Neuron (in vitro differentiated cells): ENCODE measurements around the gene EXOC3L1.

Source experiments
- H2AFZ ChIP-seq: one replicate; pipeline ENCODE4 v1.6.1; 2013; ENCODE audit warnings: low read depth, mild to moderate bottlenecking, inconsistent platforms, low read length, moderate library complexity
- H3K27me3 ChIP-seq: one replicate; pipeline ENCODE4 v1.6.1; 2013; ENCODE audit warnings: low read length; ENCODE audit not compliant: insufficient read depth
- H3K36me3 ChIP-seq: one replicate; pipeline ENCODE4 v1.6.1; 2013; ENCODE audit warnings: low read length; ENCODE audit not compliant: insufficient read depth
- H3K4me1 ChIP-seq: one replicate; pipeline ENCODE4 v1.6.1; 2013; ENCODE audit warnings: low read length; ENCODE audit not compliant: insufficient read depth
- H3K4me3 ChIP-seq: 2 replicates; pipeline ENCODE4 v1.5.1; 2013; ENCODE audit warnings: mild to moderate bottlenecking, low read length, moderate library complexity
- H3K9me3 ChIP-seq: one replicate; pipeline ENCODE4 v1.6.1; 2013; ENCODE audit warnings: low read length

EXOC3L1 gene

GRCh38 chr16:67199011-67199807 is 9.3 kb upstream of the EXOC3L1 start, which contains the start of gene ELMO3:
Gene ELMO3 (plus strand): TSS chr16:67199131. CDS start chr16:67199327, 196 bp downstream.
- Histone ChIP-seq H3K4me3 (no peak within 1 kb of the TSS), H3K4me1 (no peaks in the 10 kb centered on the region), H2AFZ (no peak within 1 kb of the TSS), H3K9me3 (no peaks in the 10 kb centered on the region), H3K27me3 (no peaks in the 10 kb centered on the region), H3K36me3 (peaks cover 78% of the 10 kb centered on the region)

- Histone ChIP-seq H3K4me3 (no peak overlapping the region), H3K36me3 (peaks cover 76% of the 10 kb centered on the region)
Observed at GRCh38 chr16:67198238-67198734, 8.3 kb upstream of the EXOC3L1 start.

GRCh38 chr16:67197704-67198103 is 7.8 kb upstream of the EXOC3L1 start:
- no peak overlapping the region for H3K4me3 ChIP-seq
- peaks cover 72% of the 10 kb centered on the region for H3K36me3 ChIP-seq
- no peaks in the 10 kb centered on the region for H3K27me3 ChIP-seq
- H2AFZ ChIP-seq, result no peak overlapping the region
- no peaks in the 10 kb centered on the region for H3K9me3 ChIP-seq
- peaks cover 10% of the 10 kb centered on the region for H3K4me1 ChIP-seq

More at GRCh38 chr16:67198238-67198734, 8.3 kb upstream of the EXOC3L1 start:
- H3K27me3 ChIP-seq, result no peaks in the 10 kb centered on the region
- no peaks in the 10 kb centered on the region for H3K9me3 ChIP-seq
- H3K4me1 ChIP-seq, result peaks cover 4% of the 10 kb centered on the region
- no peak overlapping the region for H2AFZ ChIP-seq

GRCh38 chr16:67196881-67197280 is 6.9 kb upstream of the EXOC3L1 start:
- Histone ChIP-seq H3K27me3 (no peaks in the 10 kb centered on the region), H3K4me1 (peaks cover 13% of the 10 kb centered on the region), H3K36me3 (peaks cover 69% of the 10 kb centered on the region), H2AFZ (no peak overlapping the region), H3K4me3 (no peak overlapping the region), H3K9me3 (no peaks in the 10 kb centered on the region)

GRCh38 chr16:67195676-67196075 is 5.7 kb upstream of the EXOC3L1 start:
- H3K4me1 ChIP-seq, result peaks cover 18% of the 10 kb centered on the region
- no peaks in the 10 kb centered on the region for H3K9me3 ChIP-seq
- no peaks in the 10 kb centered on the region for H3K27me3 ChIP-seq
- peaks cover 61% of the 10 kb centered on the region for H3K36me3 ChIP-seq
- no peak overlapping the region for H3K4me3 ChIP-seq
- H2AFZ ChIP-seq, result no peak overlapping the region

- H3K36me3 ChIP-seq, result peaks cover 57% of the 10 kb centered on the region
- H3K9me3 ChIP-seq, result no peaks in the 10 kb centered on the region
- no peak overlapping the region for H2AFZ ChIP-seq
- no peak overlapping the region for H3K4me3 ChIP-seq
- H3K27me3 ChIP-seq, result no peaks in the 10 kb centered on the region
- peaks cover 18% of the 10 kb centered on the region for H3K4me1 ChIP-seq
Observed at GRCh38 chr16:67194260-67194659, 4.3 kb upstream of the EXOC3L1 start.

GRCh38 chr16:67193536-67193935 is 3.6 kb upstream of the EXOC3L1 start:
- no peaks in the 10 kb centered on the region for H3K9me3 ChIP-seq
- peak overlapping the region; percentile 94 for H3K4me3 ChIP-seq
- H3K27me3 ChIP-seq, result no peaks in the 10 kb centered on the region
- no peak overlapping the region for H2AFZ ChIP-seq
- peaks cover 50% of the 10 kb centered on the region for H3K36me3 ChIP-seq
- H3K4me1 ChIP-seq, result peaks cover 18% of the 10 kb centered on the region

GRCh38 chr16:67192781-67193361 is 2.9 kb upstream of the EXOC3L1 start:
- Histone ChIP-seq H3K9me3 (no peaks in the 10 kb centered on the region), H3K4me1 (peaks cover 18% of the 10 kb centered on the region), H3K4me3 (peak overlapping the region; percentile 94), H2AFZ (no peak overlapping the region), H3K27me3 (no peaks in the 10 kb centered on the region), H3K36me3 (peaks cover 43% of the 10 kb centered on the region)

GRCh38 chr16:67191995-67192681 is 2.2 kb upstream of the EXOC3L1 start, which contains the start of gene E2F4:
Gene E2F4 (plus strand): TSS chr16:67192155. CDS start chr16:67192228, 73 bp downstream.
- peaks cover 36% of the 10 kb centered on the region for H3K36me3 ChIP-seq
- no peaks in the 10 kb centered on the region for H3K9me3 ChIP-seq
- H2AFZ ChIP-seq, result no peak within 1 kb of the TSS
- H3K4me1 ChIP-seq, result peaks cover 18% of the 10 kb centered on the region
- H3K27me3 ChIP-seq, result no peaks in the 10 kb centered on the region
- H3K4me3 ChIP-seq, result peak within 1 kb of the TSS; percentile 94

- Histone ChIP-seq H3K9me3 (no peaks in the 10 kb centered on the region), H3K4me3 (peak overlapping the region; percentile 94), H3K27me3 (no peaks in the 10 kb centered on the region), H3K4me1 (peaks cover 19% of the 10 kb centered on the region), H3K36me3 (peaks cover 30% of the 10 kb centered on the region), H2AFZ (no peak overlapping the region)
Observed at GRCh38 chr16:67191411-67191994, 1.6 kb upstream of the EXOC3L1 start.

GRCh38 chr16:67190448-67191399 is 788 bp upstream of the EXOC3L1 start:
- peaks cover 19% of the 10 kb centered on the region for H3K4me1 ChIP-seq
- no peaks in the 10 kb centered on the region for H3K9me3 ChIP-seq
- H3K4me3 ChIP-seq, result no peak overlapping the region
- no peak overlapping the region for H2AFZ ChIP-seq
- H3K36me3 ChIP-seq, result peaks cover 22% of the 10 kb centered on the region
- H3K27me3 ChIP-seq, result no peaks in the 10 kb centered on the region

GRCh38 chr16:67188798-67189197 is 1.1 kb downstream of the EXOC3L1 start:
- Histone ChIP-seq H3K36me3 (peaks cover 3% of the 10 kb centered on the region), H3K9me3 (no peaks in the 10 kb centered on the region), H3K4me3 (no peak overlapping the region), H3K4me1 (peaks cover 28% of the 10 kb centered on the region), H3K27me3 (no peaks in the 10 kb centered on the region), H2AFZ (no peak overlapping the region)
